ENCODE measurements around the gene SVOP. TPM values are rescaled to one million over a fixed set of nuclear protein-coding genes. Genes with fewer than 3 reads are reported as not detected.

The SVOP gene
- total and polyA plus RNA-seq, 2 of the 8 experiments (the other 6 are each of a cell fraction or from before 2014, with no cell fraction given), result 0.06 TPM; not detected in 1

DNA sequence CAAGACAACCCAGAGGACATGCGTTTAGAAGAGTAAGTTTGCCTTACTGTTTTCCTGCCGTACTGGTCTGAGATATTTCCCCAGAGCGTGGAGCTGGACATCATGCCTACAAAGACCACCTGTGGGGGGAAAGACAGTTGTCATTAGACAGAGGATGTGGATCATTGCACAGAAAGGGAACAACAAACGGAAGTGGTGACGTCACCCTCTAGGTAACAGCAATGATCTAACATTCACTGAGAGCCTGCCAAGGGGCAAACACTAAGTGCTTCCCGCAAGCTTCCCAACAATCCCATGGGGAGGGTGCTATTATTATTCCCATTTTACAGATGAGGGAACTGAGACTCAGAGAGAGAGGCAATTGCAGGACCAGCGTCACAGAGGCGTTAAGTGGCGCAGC is 48.5 kb downstream of the SVOP start:
- H3K79me1 ChIP-seq (ENCODE audit: low read depth, low read length), result no peaks in the 10 kb centered on the region
- no peaks in the 10 kb centered on the region for H3K4me1 ChIP-seq (replicated peaks in 1 of 4; ENCODE audit: control insufficient read depth in 3 of 4, insufficient read depth in 4 of 4, low read length in 3 of 4)
- ChIA-PET POLR2A (ENCODE audit: partially characterized antibody) (interaction anchor here (1.3 kb wide), 1 partner anchor 20 kb away, joined by 5 read pairs; no protein-coding TSS in a partner anchor), CTCF (ENCODE audit: partially characterized antibody) (interaction anchor here (1.5 to 2.1 kb wide), 2 partner anchors 22 to 88 kb away, joined by 4 to 6 read pairs; no protein-coding TSS in a partner anchor)
- no peaks in the 10 kb centered on the region for H3K79me2 ChIP-seq (ENCODE audit: control insufficient read depth in 1 of 2, insufficient read depth in 2 of 2, low read length in 2 of 2)
- H4K20me1 ChIP-seq (replicated peaks in 1 of 2; ENCODE audit: control insufficient read depth in 1 of 2, insufficient read depth in 2 of 2, low read length in 2 of 2), result no peaks in the 10 kb centered on the region
- no peak overlapping the region for H4K8ac ChIP-seq (ENCODE audit: extremely low read depth, insufficient read depth, low read length)
- H2BK120ac ChIP-seq (replicated peaks; ENCODE audit: low read depth, low read length), result no peak overlapping the region
- no peak overlapping the region for H2BK5ac ChIP-seq (ENCODE audit: low read depth, low read length)
- no peak overlapping the region for H4K91ac ChIP-seq (replicated peaks; ENCODE audit: insufficient read length, low read length)
- H3K18ac ChIP-seq (ENCODE audit: extremely low read depth, low read length), result no peak overlapping the region
- H3K36me3 ChIP-seq (ENCODE audit: control insufficient read depth in 2 of 4, insufficient read depth in 4 of 4, low read length in 3 of 4), result no peaks in the 10 kb centered on the region
- no peaks in the 10 kb centered on the region for H3K23me2 ChIP-seq (ENCODE audit: low read depth, low read length)
- H3K56ac ChIP-seq (replicated peaks; ENCODE audit: insufficient read length, low read depth, low read length), result no peak overlapping the region
- no peak overlapping the region for H2BK15ac ChIP-seq (ENCODE audit: low read length)
- 76% methylated on average over 9 of the region's 9 CpGs; no CpG with 5 or more reads in 1 of the 2 experiments for WGBS, 2 experiments (ENCODE audit: extremely low coverage in 1 of 2, insufficient coverage in 1 of 2, insufficient read length in 1 of 2, insufficient replicate concordance in 2 of 2, low coverage in 1 of 2, low lambda C conversion rate in 2 of 2, missing lambda C conversion rate in 1 of 2)
- no peaks in the 10 kb centered on the region; a peak in 2 of 7 replicates for H3K27me3 ChIP-seq (replicated peaks in 1 of 4; ENCODE audit: control insufficient read depth in 3 of 4, extremely low read depth in 1 of 4, insufficient read depth in 3 of 4, low read length in 3 of 4)
- no peak overlapping the region for H4K5ac ChIP-seq (ENCODE audit: insufficient read length, low read depth, low read length)
- H2BK12ac ChIP-seq (ENCODE audit: low read depth, low read length), result no peak overlapping the region
- FAIRE-seq, result no peak
- H3K23ac ChIP-seq (ENCODE audit: insufficient read length), result no peak overlapping the region
- H3K4me2 ChIP-seq (ENCODE audit: insufficient read depth in 1 of 2, low read depth in 2 of 2, low read length in 2 of 2), result no peak overlapping the region
- no peak overlapping the region for H3K9ac ChIP-seq (replicated peaks in 1 of 4; ENCODE audit: extremely low read depth in 1 of 4, low read depth in 3 of 4, low read length in 3 of 4)
- DNase-seq (ENCODE audit: low read depth in 1 of 2, low spot score in 2 of 2), result no peak
- no peak overlapping the region for H2AK5ac ChIP-seq (ENCODE audit: low read depth, low read length)
- H2BK20ac ChIP-seq (ENCODE audit: low read length), result no peak overlapping the region
- H3K14ac ChIP-seq (ENCODE audit: insufficient read length), result no peak overlapping the region
- no peak overlapping the region for H2AFZ ChIP-seq (ENCODE audit: low read length)
- no peak overlapping the region for H3K4me3 ChIP-seq (ENCODE audit: extremely low read depth in 1 of 4, insufficient read depth in 2 of 4, low read depth in 3 of 4, low read length in 4 of 4)
- H3K27ac ChIP-seq (ENCODE audit: low read depth, low read length), result no peak overlapping the region
- H3K4ac ChIP-seq (replicated peaks; ENCODE audit: insufficient read length, low read depth, low read length), result no peak overlapping the region
- H3K9me3 ChIP-seq (ENCODE audit: insufficient read depth in 2 of 2, low read depth in 1 of 2, low read length in 1 of 2), result no peaks in the 10 kb centered on the region
- TF ChIP-seq HDAC6 (IDR thresholded peaks at IDR 0.05; ENCODE audit: low read depth, low read length), result no peak
- TF ChIP-seq MAFK (IDR thresholded peaks at IDR 0.05; ENCODE audit: low read depth, low read length), result no peak
- TF ChIP-seq, protein P1, sequence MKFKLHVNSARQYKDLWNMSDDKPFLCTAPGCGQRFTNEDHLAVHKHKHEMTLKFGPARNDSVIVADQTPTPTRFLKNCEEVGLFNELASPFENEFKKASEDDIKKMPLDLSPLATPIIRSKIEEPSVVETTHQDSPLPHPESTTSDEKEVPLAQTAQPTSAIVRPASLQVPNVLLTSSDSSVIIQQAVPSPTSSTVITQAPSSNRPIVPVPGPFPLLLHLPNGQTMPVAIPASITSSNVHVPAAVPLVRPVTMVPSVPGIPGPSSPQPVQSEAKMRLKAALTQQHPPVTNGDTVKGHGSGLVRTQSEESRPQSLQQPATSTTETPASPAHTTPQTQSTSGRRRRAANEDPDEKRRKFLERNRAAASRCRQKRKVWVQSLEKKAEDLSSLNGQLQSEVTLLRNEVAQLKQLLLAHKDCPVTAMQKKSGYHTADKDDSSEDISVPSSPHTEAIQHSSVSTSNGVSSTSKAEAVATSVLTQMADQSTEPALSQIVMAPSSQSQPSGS (IDR thresholded peaks at IDR 0.05; ENCODE audit: low read length), result no peak
- no peak for TF ChIP-seq POLR2AphosphoS5 (IDR thresholded peaks at IDR 0.05; ENCODE audit: low read depth, low read length)
- no peak for TF ChIP-seq TCF12 (IDR thresholded peaks at IDR 0.05; ENCODE audit: low read depth, low read length)
- no peak for TF ChIP-seq ASH2L (IDR thresholded peaks at IDR 0.05; ENCODE audit: low read length)
- TF ChIP-seq CBX8 (IDR thresholded peaks at IDR 0.05; ENCODE audit: borderline replicate concordance, low read depth, low read length), result no peak
- TF ChIP-seq SIX5 (IDR thresholded peaks at IDR 0.05; ENCODE audit: low read depth, low read length), result no peak
- TF ChIP-seq PHF8 (conservative IDR thresholded peaks at IDR 0.05; ENCODE audit: low read depth, low read length), result no peak
- TF ChIP-seq, protein P2, sequence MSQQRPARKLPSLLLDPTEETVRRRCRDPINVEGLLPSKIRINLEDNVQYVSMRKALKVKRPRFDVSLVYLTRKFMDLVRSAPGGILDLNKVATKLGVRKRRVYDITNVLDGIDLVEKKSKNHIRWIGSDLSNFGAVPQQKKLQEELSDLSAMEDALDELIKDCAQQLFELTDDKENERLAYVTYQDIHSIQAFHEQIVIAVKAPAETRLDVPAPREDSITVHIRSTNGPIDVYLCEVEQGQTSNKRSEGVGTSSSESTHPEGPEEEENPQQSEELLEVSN (IDR thresholded peaks at IDR 0.05), result no peak
- TF ChIP-seq POLR2A (IDR thresholded peaks at IDR 0.05; ENCODE audit: control extremely low read depth in 1 of 2, low read depth in 2 of 2, low read length in 2 of 2), result no peak
- TF ChIP-seq, protein P3, sequence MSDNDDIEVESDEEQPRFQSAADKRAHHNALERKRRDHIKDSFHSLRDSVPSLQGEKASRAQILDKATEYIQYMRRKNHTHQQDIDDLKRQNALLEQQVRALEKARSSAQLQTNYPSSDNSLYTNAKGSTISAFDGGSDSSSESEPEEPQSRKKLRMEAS (IDR thresholded peaks at IDR 0.05), result no peak
- no peak for TF ChIP-seq SUZ12 (IDR thresholded peaks at IDR 0.05; ENCODE audit: low read length)
